Adrenal gland (tissue), 12 donors: ENCODE results near the gene TXN2. TPM values are rescaled to one million over a fixed set of nuclear protein-coding genes. Genes with fewer than 3 reads are reported as not detected.
"Not testable (repeated sequence)": the region's sequence is repeated elsewhere in the genome, so short reads cannot be mapped to it uniquely, and the experiment has no call there.

Experiments
- DNase-seq, 7 donors: peaks; one replicate each; pipeline ENCODE4 v3.0.0-alpha.2; 2019 to 2020
- H3K27ac ChIP-seq, 5 donors: fragments of 200-600 bp; sonication (generic) in 4 of 5; 1 replicate in 3 of 5; 2 replicates in 2 of 5; pipeline versions ENCODE4 v1.5.1 to v1.8.0; 2016 to 2020; ENCODE audit warnings: mild to moderate bottlenecking in 1 of 5
- H3K27me3 ChIP-seq: fragments of 200-600 bp; 2 replicates; pipeline ENCODE4 v1.8.0; 2021
- H3K36me3 ChIP-seq, 2 donors: fragments of 200-600 bp; replicated peaks in 1 of 2; 1 replicate in 1 of 2; 2 replicates in 1 of 2; pipeline versions ENCODE4 v1.5.1 to v1.8.0; 2018 to 2022
- H3K4me1 ChIP-seq, 2 donors: fragments of 200-600 bp; replicated peaks in 1 of 2; 1 replicate in 1 of 2; 2 replicates in 1 of 2; pipeline versions ENCODE4 v1.5.1 to v1.8.0; 2018 to 2021
- H3K4me3 ChIP-seq, 4 donors: fragments of 200-600 bp; sonication (generic) in 3 of 4; one replicate each; pipeline ENCODE4 v1.5.1; 2016 to 2018
- H3K9me3 ChIP-seq, 3 donors: fragments of 200-600 bp; sonication (generic) in 1 of 3; replicated peaks in 1 of 3; 1 replicate in 2 of 3; 2 replicates in 1 of 3; pipeline versions ENCODE4 v1.5.1 to v1.8.0; 2016 to 2021
- CTCF ChIP-seq, 6 experiments: fragments of 450-650 bp in 4 of 6; fragments of 200-600 bp in 2 of 6; sonication (generic) in 1 of 6; IDR thresholded peaks; 1 replicate in 5 of 6; 2 replicates in 1 of 6; pipeline versions ENCODE4 v1.5.1 to v1.8.0; 2016 to 2021; ENCODE audit warnings: antibody characterized with exemption in 6 of 6, mild to moderate bottlenecking in 2 of 6, moderate library complexity in 1 of 6
- POLR2A ChIP-seq, 2 donors: fragments of 450-650 bp; IDR thresholded peaks; one replicate each; pipeline ENCODE4 v1.6.1; 2017; ENCODE audit warnings: antibody characterized with exemption in 2 of 2, mild to moderate bottlenecking in 2 of 2, moderate library complexity in 1 of 2
- WGBS, 4 donors: extraction: QIAGEN DNeasy Blood & Tissue Kit in 2 of 4; methylation state at CpG; one replicate each; pipeline versions ENCODE4 v1.1.5 to v1.1.7; 2013 to 2017; 5-methylcytosine and 5-hydroxymethylcytosine counted together
- intact Hi-C, 2 donors: fragments of 100-400 bp; cut with DNase I; formaldehyde crosslinking; loops; one replicate each; pipeline versions ENCODE4 v1.14.1 to v1.15.0; 2022 to 2023
- polyA plus RNA-seq, 3 donors: library from polyadenylated mRNA; stranded (reverse); fragments of 200-250 nt in 2 of 3; fragments of 350-450 nt in 1 of 3; fragmentation: Illumina TruSeq in 1 of 3; extraction: RNeasy Lipid Tissue Mini Kit (QIAGEN cat#74804) in 1 of 3; gene quantifications; one replicate each; pipeline ENCODE4 v1.2.3, GENCODE V29; 2013 to 2014
- total RNA-seq, 9 donors: library from RNA; depleted of rRNA in 4 of 9; stranded (reverse); fragments of >200 nt in 4 of 9; fragments of 120-200 nt in 1 of 9; fragmentation: NEBNext Ultra II Directional in 1 of 9; extraction: Animal tissue kit (Norgen Biotek cat#: 25700) in 1 of 9; gene quantifications; one replicate each; pipeline versions ENCODE4 v1.1.0 to v1.2.4, GENCODE V29; 2013 to 2023
- donor health status: healthy with polysubstance abuse.
- donor health status: Bipolar disorder and iron deficiency.
- donor health status: DM: yes; HTN: yes; CAD: no.
- donor health status: DM: no; HTN: no; CAD: no.
- donor health status: DM: no; HTN: no; CAD: no.
- donor health status: DM: yes; HTN: yes; CAD: no.

Gene TXN2
- total and polyA plus RNA-seq, 12 donors: 160 to 245 (median 202) TPM

- DNase-seq: no peak
- Histone ChIP-seq H3K4me1 (peaks cover 26 to 39% of the 10 kb centered on the region in 2 donors), H3K27ac (peak overlapping the region; percentile 58 to 90 (median 88)), H3K4me3 (no peak overlapping the region), H3K27me3 (no peaks in the 10 kb centered on the region), H3K36me3 (no peaks in the 10 kb centered on the region), H3K9me3 (no peaks in the 10 kb centered on the region)
- WGBS, 4 donors: 77 to 81% (median 79%) methylated on average over 9 of the region's 9 CpGs
- intact Hi-C loops: no loop called here
- TF ChIP-seq CTCF (IDR thresholded peaks at IDR 0.05): no peak
- no peak for TF ChIP-seq POLR2A (IDR thresholded peaks at IDR 0.05)
Measured at GRCh38 chr22:36452250-36452977, 29.0 kb downstream of the TXN2 start.

DNA sequence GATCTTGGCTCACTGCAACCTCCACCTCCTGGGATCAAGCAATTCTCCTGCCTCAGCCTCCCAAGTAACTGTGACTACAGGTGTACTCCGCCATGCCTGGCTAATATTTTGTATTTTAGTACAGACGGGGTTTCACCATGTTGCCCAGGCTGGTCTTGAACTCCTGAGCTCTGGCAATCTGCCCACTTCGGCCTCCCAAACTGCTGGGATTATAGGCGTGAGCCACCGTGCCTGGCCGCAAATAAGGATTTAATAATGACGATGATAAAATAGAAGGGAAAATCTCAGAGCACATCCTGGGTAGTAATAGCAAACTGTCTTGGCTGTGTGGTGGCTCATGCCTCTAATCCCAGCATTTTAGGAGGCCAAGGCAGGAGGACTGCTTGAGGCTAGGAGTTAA lies 30.5 kb downstream of the TXN2 start:
- intact Hi-C loops, H3K4me3 ChIP-seq, H3K9me3 ChIP-seq, H3K36me3 ChIP-seq, DNase-seq, H3K27me3 ChIP-seq: not testable (repeated sequence)
- Histone ChIP-seq H3K4me1 (peaks cover 26 to 39% of the 10 kb centered on the region in 2 donors), H3K27ac (peak overlapping the region in 3 of 5 donors; percentile 88 to 90 (median 90))
- 88 to 94% (median 91%) methylated on average over 7 of the region's 7 CpGs for WGBS, 4 donors

DNA sequence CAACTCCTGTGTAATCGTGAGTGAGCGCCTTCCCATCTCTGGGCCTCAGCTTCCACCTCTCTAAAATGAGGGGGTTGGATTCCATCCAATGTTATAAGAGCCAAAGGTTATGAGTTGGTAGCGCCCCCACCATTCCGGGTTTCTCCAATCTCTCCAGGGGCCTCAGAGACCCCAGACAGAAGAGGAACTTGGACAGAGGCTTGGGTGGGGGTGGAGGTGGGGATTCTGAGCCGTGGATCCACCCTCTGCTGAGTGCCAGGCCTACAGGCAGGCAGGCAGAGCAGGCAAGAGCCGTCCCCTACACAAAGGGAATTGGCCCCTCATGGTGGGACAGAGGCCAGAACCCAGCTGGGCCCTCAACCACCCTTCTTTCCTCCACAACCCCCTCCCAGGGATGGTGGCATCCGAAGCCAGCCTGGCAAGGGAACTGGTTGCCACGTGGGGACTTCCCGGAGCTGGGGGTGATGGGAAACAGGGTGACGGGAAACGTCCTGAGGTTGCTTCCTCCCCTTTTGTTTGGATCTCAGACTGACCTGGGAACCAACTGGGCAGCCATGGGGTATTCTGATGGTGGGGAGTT lies 31.8 kb downstream of the TXN2 start:
- intact Hi-C loops: loop anchor here in 1 of 2 donors (10.0 kb wide), 1 partner anchor 55 kb away; no protein-coding TSS in a partner anchor
- WGBS, 4 donors: 64 to 83% (median 75%) methylated on average over 10 to 11 of the region's 11 CpGs
- TF ChIP-seq CTCF (IDR thresholded peaks at IDR 0.05) (no peak), POLR2A (IDR thresholded peaks at IDR 0.05) (no peak)
- DNase-seq: no peak
- no peaks in the 10 kb centered on the region for H3K36me3 ChIP-seq
- no peak overlapping the region for H3K4me3 ChIP-seq
- peak overlapping the region in 1 of 5 donors; percentile 41 for H3K27ac ChIP-seq
- H3K9me3 ChIP-seq: no peaks in the 10 kb centered on the region
- H3K4me1 ChIP-seq: peaks cover 21 to 39% of the 10 kb centered on the region in 2 donors
- H3K27me3 ChIP-seq: no peaks in the 10 kb centered on the region

GRCh38 chr22:36447632-36448031 lies 33.8 kb downstream of the TXN2 start:
- DNase-seq: no peak
- 88 to 96% (median 93%) methylated on average over 2 of the region's 2 CpGs for WGBS, 4 donors
- TF ChIP-seq CTCF (IDR thresholded peaks at IDR 0.05) (no peak), POLR2A (IDR thresholded peaks at IDR 0.05) (no peak)
- intact Hi-C loops: loop anchor here in 1 of 2 donors (10.0 kb wide), 1 partner anchor 53 kb away; no protein-coding TSS in a partner anchor
- Histone ChIP-seq H3K4me3 (no peak overlapping the region), H3K27me3 (no peaks in the 10 kb centered on the region), H3K27ac (peak overlapping the region in 1 of 5 donors; percentile 16), H3K36me3 (no peaks in the 10 kb centered on the region), H3K4me1 (peaks cover 19 to 37% of the 10 kb centered on the region in 2 donors), H3K9me3 (no peaks in the 10 kb centered on the region)
